Measurements from ENCODE around the gene LONP2. TPM values are rescaled to one million over a fixed set of nuclear protein-coding genes. Genes with fewer than 3 reads are reported as not detected.

The LONP2 gene
- total and polyA plus RNA-seq, 2 of the 13 experiments (the other 11 are each of a cell fraction or from before 2014, with no cell fraction given) = 39.2 to 63.3 TPM

DNA sequence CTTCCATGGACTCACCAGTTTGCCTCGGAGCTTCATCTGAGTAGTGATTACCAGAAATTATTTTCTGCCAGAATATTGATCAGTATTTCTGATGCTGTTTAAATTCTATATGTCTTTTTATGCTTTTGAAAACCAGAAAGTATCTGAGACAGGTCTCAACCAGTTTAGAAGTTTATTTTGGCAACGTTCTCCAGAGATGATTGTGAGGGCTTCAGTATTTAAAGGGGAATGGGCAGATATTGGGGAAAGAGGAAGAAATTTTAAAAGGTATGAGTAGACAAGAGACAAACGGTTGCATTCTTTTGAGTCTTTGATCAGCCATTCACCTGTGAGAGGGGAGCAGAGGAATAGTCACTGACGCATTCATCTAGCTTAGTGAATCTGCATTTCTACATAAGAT, 47.7 kb downstream of the LONP2 start (continued):
- TF ChIP-seq ZBTB40 (IDR thresholded peaks at IDR 0.05) (no peak), ZBTB40 (CRISPR knock-in tag; IDR thresholded peaks at IDR 0.05) (no peak)

DNA sequence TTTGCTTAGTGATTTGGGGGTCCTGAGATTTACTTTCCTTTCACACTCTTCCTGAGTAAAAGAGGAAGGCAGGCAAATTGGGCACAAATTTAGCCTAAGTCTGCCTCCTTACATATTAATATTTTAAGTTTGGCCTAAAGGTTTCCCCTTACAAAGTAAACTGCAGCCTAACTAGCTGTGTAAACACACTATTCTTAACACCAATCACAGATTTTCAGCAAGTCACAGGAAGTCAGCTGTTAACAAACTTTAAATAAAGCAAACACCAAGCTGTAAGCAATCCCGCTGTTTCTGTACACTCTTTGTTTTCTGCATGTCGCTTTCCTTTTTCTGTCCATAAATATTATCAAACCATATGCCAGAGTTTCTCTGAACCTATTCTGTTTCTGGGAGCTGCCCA, 48.4 kb downstream of the LONP2 start:
- H3K9me3 ChIP-seq (ENCODE audit: low read length) = peaks cover under 1% of the 10 kb centered on the region; the same call in 1 of the 2 replicates
- H3K4me2 ChIP-seq (ENCODE audit: low read depth, low read length) = no peak overlapping the region
- DNase-seq (ENCODE audit: low spot score) = peak; percentile 7
- intact Hi-C loops (cut with micrococcal nuclease; ENCODE audit: unreplicated experiment) (no loop called here), in situ Hi-C loops (cut with HindIII; ENCODE audit: extremely low pct_ligation_motif_present, low pct_unique_long_range_greater_than_20kb) (no loop called here)
- no peak overlapping the region for H3K27ac ChIP-seq (ENCODE audit: extremely low read length, insufficient read depth, low read length)
- no peaks in the 10 kb centered on the region for H3K79me2 ChIP-seq (ENCODE audit: insufficient read depth, low read length)
- no peak overlapping the region for H3K4me3 ChIP-seq (replicated peaks in 1 of 3; ENCODE audit: insufficient read depth in 1 of 3, low read depth in 2 of 3, low read length in 3 of 3)
- no peak for FAIRE-seq
- BruUV-seq (replicated peaks) = no TSS peak
- ChIA-PET CTCF (ENCODE audit: low intra/inter-chr PET ratio, low total read pairs) (no interaction called here), POLR2A (no interaction called here)
- H3K9ac ChIP-seq (ENCODE audit: insufficient read depth, low read depth, low read length) = no peak overlapping the region
- H3K36me3 ChIP-seq (replicated peaks in 1 of 2; ENCODE audit: control insufficient read depth in 1 of 2, insufficient read depth in 2 of 2, low read length in 2 of 2) = peaks cover 10 to 58% of the 10 kb centered on the region in 2 experiments
- H4K20me1 ChIP-seq (ENCODE audit: insufficient read depth, low read length) = no peaks in the 10 kb centered on the region
- H3K27me3 ChIP-seq (ENCODE audit: control insufficient read depth in 1 of 2, insufficient read depth in 2 of 2, low read length in 2 of 2) = no peaks in the 10 kb centered on the region
- ATAC-seq = peak; percentile 54; the same call in 1 of the 3 replicates
- 68% methylated on average over 2 of the region's 2 CpGs for WGBS (ENCODE audit: low lambda C conversion rate)
- H2AFZ ChIP-seq (ENCODE audit: low read length) = no peak overlapping the region
- peaks cover 15% of the 10 kb centered on the region for H3K4me1 ChIP-seq (ENCODE audit: insufficient read depth, low read length)
- TF ChIP-seq FOXA3 (CRISPR knock-in tag; IDR thresholded peaks at IDR 0.05) (peak; percentile 86), ZBTB33 (CRISPR knock-in tag; IDR thresholded peaks at IDR 0.05) (peak; percentile 49; the same call in 1 of the 2 replicates), ZNF430 (CRISPR knock-in tag; IDR thresholded peaks at IDR 0.05) (no peak), KLF6 (CRISPR knock-in tag; IDR thresholded peaks at IDR 0.05) (no peak), ZNF264 (CRISPR knock-in tag; IDR thresholded peaks at IDR 0.05) (no peak), IKZF1 (IDR thresholded peaks at IDR 0.05) (no peak), FOXA1 (IDR thresholded peaks at IDR 0.05) (no peak), FOXA1 (CRISPR knock-in tag; IDR thresholded peaks at IDR 0.05) (peak; percentile 82), ZNF749 (CRISPR knock-in tag; IDR thresholded peaks at IDR 0.05; ENCODE audit: borderline replicate concordance) (no peak), ZNF672 (CRISPR knock-in tag; IDR thresholded peaks at IDR 0.05) (no peak), SP2 (CRISPR knock-in tag; IDR thresholded peaks at IDR 0.05) (no peak), XRCC5 (optimal IDR thresholded peaks at IDR 0.05; ENCODE audit: low read length) (no peak), FOXP1 (IDR thresholded peaks at IDR 0.05) (no peak), FOXP1 (CRISPR knock-in tag; IDR thresholded peaks at IDR 0.05) (peak; percentile 91), MIXL1 (CRISPR knock-in tag; IDR thresholded peaks at IDR 0.05) (0 out of 2 replicates have a peak, but pooled peaks have one; percentile 46)
